ENCODE results near the gene SDR9C7.
A peak's percentile ranks its signal among the peaks of the same experiment; 100 is the strongest.
"Not testable (repeated sequence)": the region's sequence is repeated elsewhere in the genome, so short reads cannot be mapped to it uniquely, and the experiment has no call there.

The SDR9C7 gene

GRCh38 chr12:56953314-56953713 is 19.1 kb upstream of the SDR9C7 start:
- DNase-seq (ENCODE audit: low read depth): no peak

DNA sequence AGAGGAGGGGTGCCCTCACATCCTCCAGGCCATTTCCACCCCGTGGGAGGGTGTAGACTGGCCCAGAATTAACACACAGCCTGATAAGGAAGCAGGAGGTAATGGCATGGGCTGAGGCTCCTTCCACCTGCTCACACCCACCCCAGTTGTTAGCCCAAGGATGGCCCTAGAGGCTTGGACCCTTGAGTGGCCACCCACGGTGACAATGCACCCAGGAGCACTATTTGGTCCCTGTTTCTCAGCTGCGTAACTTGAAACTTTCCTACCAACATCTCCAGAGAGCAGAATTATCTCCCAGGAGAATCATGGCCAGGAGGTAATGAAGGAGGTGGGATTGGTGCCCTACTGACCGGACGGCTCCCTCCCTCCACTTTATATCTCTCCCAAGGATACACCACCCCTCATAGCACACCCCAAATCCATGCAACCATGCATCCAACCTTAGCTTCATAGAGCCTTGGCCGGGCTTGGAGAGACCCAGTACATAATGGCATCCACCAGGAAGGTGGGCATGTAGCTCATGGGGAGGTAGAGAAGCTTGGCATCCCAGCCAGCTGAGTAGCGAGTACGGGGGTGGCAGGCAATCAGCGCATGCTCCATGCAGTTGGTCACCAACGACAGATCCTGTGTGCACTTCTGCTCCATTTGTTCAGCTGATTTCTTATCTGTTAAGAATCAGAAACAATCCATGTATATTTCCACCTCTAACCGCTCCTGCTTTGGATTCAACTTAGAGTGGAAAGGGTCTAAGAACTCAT is 17.6 kb upstream of the SDR9C7 start:
- no peak for DNase-seq (ENCODE audit: low read depth)

DNA sequence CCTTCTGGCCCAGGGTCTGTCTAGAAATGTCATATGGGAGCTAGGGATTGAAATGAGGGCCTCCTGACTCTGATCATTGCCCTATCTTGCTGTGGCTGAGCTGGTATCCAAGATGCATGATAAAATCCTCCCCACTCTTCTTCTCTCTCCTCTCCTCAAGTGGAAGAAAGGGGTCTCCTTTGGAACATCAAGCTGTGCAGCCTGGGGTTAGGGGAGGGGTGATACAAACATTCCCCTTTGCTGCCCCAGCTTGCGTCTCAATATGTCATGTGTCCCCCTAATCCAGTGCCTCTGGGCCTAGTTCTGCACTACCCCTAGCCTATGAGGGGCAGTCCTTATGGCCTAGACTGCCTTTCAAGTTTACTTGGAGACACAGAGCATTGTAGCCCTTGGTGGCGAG is 14.7 kb upstream of the SDR9C7 start:
- no peak for DNase-seq (ENCODE audit: low read depth)

DNA sequence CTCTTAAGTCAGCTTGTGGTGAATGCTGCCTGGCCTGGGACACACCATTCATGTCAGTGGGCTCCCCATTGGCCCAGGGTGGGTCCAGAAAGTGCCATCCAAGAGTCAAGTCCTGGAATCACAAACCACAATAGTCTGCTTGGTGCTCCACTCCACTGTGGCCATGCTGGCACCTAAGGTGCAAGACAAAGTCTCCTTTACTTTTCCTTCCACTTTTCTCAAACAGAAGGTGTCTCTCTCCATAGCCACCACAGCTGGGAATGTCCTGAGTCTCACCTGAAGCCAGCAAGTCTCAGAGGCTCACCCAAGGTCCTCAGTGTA is 14.2 kb upstream of the SDR9C7 start:
- no peak for DNase-seq (ENCODE audit: low read depth)

GRCh38 chr12:56947633-56948456 is 13.6 kb upstream of the SDR9C7 start:
- no peak for DNase-seq (ENCODE audit: low read depth)

DNA sequence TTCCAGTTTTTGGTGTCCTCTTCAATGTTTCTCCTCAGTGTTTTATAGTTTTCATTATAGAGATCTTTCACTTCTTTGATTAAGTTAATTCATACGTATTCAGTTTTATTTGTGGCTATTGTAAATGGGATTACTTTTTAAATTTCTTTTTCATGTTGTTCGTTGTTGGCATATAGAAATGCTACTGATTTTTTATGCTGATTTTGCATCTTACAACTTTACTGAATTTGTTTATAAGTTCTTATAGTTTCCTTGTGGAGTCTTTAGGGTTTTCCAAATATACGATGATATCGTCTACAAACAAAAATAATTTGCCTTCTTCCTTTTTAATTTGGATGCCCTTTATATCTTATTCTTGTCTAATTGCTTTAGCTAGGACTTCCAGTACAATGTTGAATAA is 9.7 kb upstream of the SDR9C7 start:
- no peak for DNase-seq (ENCODE audit: low read depth)

DNA sequence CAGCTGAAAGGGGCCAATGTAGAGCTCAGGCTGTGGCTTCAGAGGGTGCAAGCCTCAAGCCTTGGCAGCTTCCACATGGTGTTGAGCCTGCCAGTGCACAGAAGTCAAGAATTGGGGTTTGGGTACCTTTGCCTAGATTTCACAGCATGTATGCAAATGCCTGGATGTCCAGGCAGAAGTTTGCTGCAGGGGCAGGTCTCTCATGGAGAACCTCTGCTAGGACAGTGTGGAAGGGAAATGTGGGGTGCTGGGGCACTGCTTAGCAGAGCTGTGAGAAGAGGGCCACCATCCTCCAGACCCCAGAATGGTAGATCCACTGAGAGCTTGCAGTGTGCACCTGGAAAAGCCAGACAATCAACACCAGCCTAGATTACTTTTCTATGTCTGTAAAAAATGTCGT is 9.2 kb upstream of the SDR9C7 start:
- not testable (repeated sequence) for DNase-seq (ENCODE audit: low read depth)

DNA sequence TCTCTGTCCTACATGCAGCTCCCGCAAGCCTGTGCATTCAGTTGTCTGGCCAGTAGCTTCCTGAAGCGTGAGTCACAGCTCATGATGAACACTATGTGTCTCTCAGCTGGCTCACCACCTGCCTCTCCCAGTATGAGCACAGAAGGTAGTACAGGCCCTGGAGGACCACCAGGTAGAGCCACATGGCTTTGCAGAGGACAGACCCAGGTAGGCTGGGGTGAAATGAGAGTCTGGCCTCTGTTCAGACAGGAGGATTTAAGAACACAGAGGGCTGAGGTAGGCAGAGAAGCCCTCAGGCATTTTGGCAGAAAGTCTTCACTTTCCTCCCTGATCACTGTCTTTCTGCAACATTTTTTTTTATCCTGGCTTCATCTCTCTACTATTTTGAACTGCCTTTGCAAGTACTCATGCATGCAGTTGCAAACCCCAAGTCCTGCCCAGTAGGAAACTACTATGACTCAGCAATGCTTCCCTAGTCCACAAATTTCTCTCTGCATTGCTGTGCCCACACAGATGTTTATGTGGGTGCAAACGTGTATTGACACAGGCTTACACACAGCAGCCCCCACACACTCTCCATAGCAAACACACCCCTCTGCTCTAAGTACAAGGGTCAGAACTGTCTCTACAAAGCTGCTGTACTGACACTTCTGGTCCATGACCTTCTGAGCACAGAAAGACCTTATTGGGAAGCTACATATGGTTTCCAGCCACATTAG is 7.2 kb upstream of the SDR9C7 start:
- DNase-seq (ENCODE audit: low read depth): peak; percentile 68

- not testable (repeated sequence) for DNase-seq (ENCODE audit: low read depth)
Observed at GRCh38 chr12:56940942-56941298, 6.7 kb upstream of the SDR9C7 start.

DNA sequence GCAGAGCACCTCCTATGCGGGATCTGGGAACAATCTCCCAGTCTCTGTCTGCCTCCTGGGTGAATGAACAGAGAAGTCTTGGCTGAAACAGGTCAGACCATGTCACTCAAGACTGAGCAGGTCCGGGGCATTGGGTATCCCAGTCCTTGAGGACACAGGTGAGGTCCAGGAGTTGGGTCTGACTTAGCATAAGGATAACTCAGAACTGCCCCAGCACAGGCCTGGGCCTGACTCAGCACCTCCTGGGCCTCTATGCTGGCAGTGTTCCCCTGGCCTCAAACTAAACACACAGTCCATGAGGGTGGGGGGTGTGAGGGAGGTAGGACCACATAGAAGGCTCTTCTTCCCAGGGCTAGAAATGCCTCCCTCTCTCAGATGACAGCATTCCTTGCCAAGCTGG is 1.5 kb upstream of the SDR9C7 start:
- no peak for DNase-seq (ENCODE audit: low read depth)

GRCh38 chr12:56935157-56935556 is 949 bp upstream of the SDR9C7 start:
- no peak for DNase-seq (ENCODE audit: low read depth)

GRCh38 chr12:56932867-56933266 is 1.3 kb downstream of the SDR9C7 start:
- DNase-seq (ENCODE audit: low read depth): no peak

GRCh38 chr12:56932146-56932545 is 2.1 kb downstream of the SDR9C7 start:
- DNase-seq (ENCODE audit: low read depth): no peak

DNA sequence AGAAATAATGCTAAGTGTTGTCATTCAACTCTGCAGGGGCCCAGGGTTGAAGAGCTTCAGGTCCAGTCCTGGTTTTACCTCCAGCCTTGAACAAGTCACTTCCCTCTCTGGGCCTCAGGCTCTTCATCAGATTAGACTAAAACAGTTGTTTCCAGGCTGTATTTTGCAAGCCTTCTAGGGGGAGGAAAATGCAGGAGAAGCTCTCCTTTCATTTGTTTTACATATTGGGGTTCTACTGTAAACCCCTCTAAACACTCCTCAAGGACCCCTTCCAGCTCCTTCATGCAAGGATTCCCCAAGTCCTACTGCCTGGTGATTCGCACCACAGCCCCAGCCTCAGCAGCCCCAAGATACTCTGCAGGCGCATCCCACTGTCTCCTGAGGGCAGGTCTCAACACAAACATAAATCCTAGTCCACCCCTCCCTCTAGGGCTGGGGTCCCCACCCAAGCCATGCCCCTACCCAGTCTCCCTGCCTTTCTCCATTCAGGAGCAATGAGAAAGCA is 2.7 kb downstream of the SDR9C7 start:
- DNase-seq (ENCODE audit: low read depth): peak; percentile 83

- DNase-seq (ENCODE audit: low read depth): no peak
Observed at GRCh38 chr12:56930241-56930640, 4.0 kb downstream of the SDR9C7 start.

- DNase-seq (ENCODE audit: low read depth): no peak
Observed at GRCh38 chr12:56929780-56930179, 4.4 kb downstream of the SDR9C7 start.

- no peak for DNase-seq (ENCODE audit: low read depth)
Observed at GRCh38 chr12:56928262-56928661, 5.9 kb downstream of the SDR9C7 start.

- DNase-seq (ENCODE audit: low read depth): no peak
Observed at GRCh38 chr12:56927281-56927680, 6.9 kb downstream of the SDR9C7 start.

DNA sequence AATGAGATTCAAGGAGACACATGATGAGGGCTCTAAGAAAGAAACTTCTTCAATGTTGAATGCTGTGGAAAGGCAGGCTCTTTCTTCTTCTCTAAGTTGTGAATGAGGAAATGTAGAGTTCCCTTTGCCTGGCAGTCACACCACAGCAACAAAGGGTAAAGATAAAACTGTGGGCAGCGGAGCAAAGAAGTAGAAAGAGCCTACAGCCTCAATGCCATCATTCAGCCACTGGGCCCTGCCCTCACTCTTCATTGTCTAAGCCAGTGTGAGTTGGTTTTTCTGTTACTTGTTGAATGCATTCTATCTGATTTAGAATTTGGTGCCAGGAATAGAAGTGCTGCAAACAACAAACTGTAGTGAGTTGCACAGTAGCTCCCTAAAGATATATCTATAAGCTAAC is 12.2 kb downstream of the SDR9C7 start:
- DNase-seq (ENCODE audit: low read depth): no peak

GRCh38 chr12:56921346-56921745 is 12.9 kb downstream of the SDR9C7 start:
- DNase-seq (ENCODE audit: low read depth): no peak

- DNase-seq (ENCODE audit: low read depth): not testable (repeated sequence)
Observed at GRCh38 chr12:56918139-56918538, 16.1 kb downstream of the SDR9C7 start.

GRCh38 chr12:56916996-56917333 is 17.2 kb downstream of the SDR9C7 start:
- no peak for DNase-seq (ENCODE audit: low read depth)
